IMR-90 (cell line): ENCODE measurements around the gene TCFL5. TPM values are rescaled to one million over a fixed set of nuclear protein-coding genes. Genes with fewer than 3 reads are reported as not detected.

Experiments used
- ATAC-seq: fragments of 200-7000 bp; cut with Tn5 transposase; 2 replicates; pipeline ENCODE4 v1.9.1; 2020; ENCODE audit warnings: low read depth, mild to moderate bottlenecking, moderate library complexity
- BruUV-seq: library from RNA; stranded (reverse); fragments of 400-500 nt; replicated peaks from 2 replicates; lab custom pipeline; 2021; lab: Mats Ljungman, UMichigan
- CTCF ChIA-PET: fragments of 300-600 bp; formaldehyde crosslinking; extraction: SDS; loops from one replicate; lab custom pipeline; 2021; ENCODE audit warnings: antibody characterized with exemption; lab: Yijun Ruan, JAX
- POLR2A ChIA-PET: fragments of 300-600 bp; sonication (Branson Sonifier 250); formaldehyde crosslinking; loops from one replicate; lab custom pipeline; 2022; ENCODE audit warnings: antibody characterized with exemption; ENCODE audit not compliant: unreplicated experiment; lab: Charles Lee
- DNase-seq: peaks from one replicate; pipeline ENCODE4 v3.0.0; 2013
- H2AFZ ChIP-seq: replicated peaks from 2 replicates; pipeline ENCODE3; 2013; ENCODE audit warnings: low read length, mild to moderate bottlenecking; ENCODE audit not compliant: poor library complexity
- H2AK5ac ChIP-seq: 2 replicates; pipeline ENCODE4 v1.6.1; 2013; ENCODE audit warnings: low read depth, low read length, inconsistent platforms
- H2AK9ac ChIP-seq: replicated peaks from 2 replicates; pipeline ENCODE3; 2013; ENCODE audit warnings: mild to moderate bottlenecking, low read depth, low read length, moderate library complexity; ENCODE audit not compliant: poor library complexity
- H2BK120ac ChIP-seq: 2 replicates; pipeline ENCODE4 v1.6.1; 2013; ENCODE audit warnings: low read depth, low read length, inconsistent platforms
- H2BK15ac ChIP-seq: 3 replicates; pipeline ENCODE4 v1.6.1; 2013; ENCODE audit warnings: low read depth, low read length, inconsistent platforms
- H2BK20ac ChIP-seq: 2 replicates; pipeline ENCODE4 v1.6.1; 2013; ENCODE audit warnings: low read depth, mild to moderate bottlenecking, inconsistent platforms, low read length, moderate library complexity
- H2BK5ac ChIP-seq: 2 replicates; pipeline ENCODE4 v1.6.1; 2013; ENCODE audit warnings: mild to moderate bottlenecking, low read depth, low read length, inconsistent platforms; ENCODE audit not compliant: poor library complexity, severe bottlenecking
- H3K14ac ChIP-seq: replicated peaks from 2 replicates; pipeline ENCODE4 v1.6.1; 2013; ENCODE audit warnings: low read depth, low read length, inconsistent platforms
- H3K18ac ChIP-seq: 2 replicates; pipeline ENCODE4 v1.6.1; 2013; ENCODE audit warnings: low read depth, low read length, control low read depth
- H3K23ac ChIP-seq: 2 replicates; pipeline ENCODE4 v1.6.1; 2013; ENCODE audit warnings: low read depth, low read length, inconsistent platforms
- H3K27ac ChIP-seq: 2 replicates; pipeline ENCODE4 v1.5.1; 2013; ENCODE audit warnings: mild to moderate bottlenecking, control low read depth, low read length; ENCODE audit not compliant: insufficient read depth
- H3K27me3 ChIP-seq: 2 replicates; pipeline ENCODE4 v1.6.1; 2013; ENCODE audit warnings: low read length; ENCODE audit not compliant: control insufficient read depth, insufficient read depth
- H3K36me3 ChIP-seq: 2 replicates; pipeline ENCODE4 v1.6.1; 2013; ENCODE audit warnings: low read length, mixed read lengths; ENCODE audit not compliant: control insufficient read depth, insufficient read depth
- H3K4ac ChIP-seq: 2 replicates; pipeline ENCODE4 v1.6.1; 2013; ENCODE audit warnings: low read depth, low read length, inconsistent platforms
- H3K4me1 ChIP-seq: 2 replicates; pipeline ENCODE4 v1.6.1; 2013; ENCODE audit warnings: low read length, mixed read lengths; ENCODE audit not compliant: control insufficient read depth, insufficient read depth
- H3K4me2 ChIP-seq: 2 replicates; pipeline ENCODE4 v1.6.1; 2013; ENCODE audit warnings: low read depth, mild to moderate bottlenecking, control low read depth, low read length, moderate library complexity
- H3K4me3 ChIP-seq: 2 replicates; pipeline ENCODE4 v1.5.1; 2013; ENCODE audit warnings: low read depth, mild to moderate bottlenecking, control low read depth, low read length, moderate library complexity; ENCODE audit not compliant: insufficient read depth
- H3K56ac ChIP-seq: 2 replicates; pipeline ENCODE4 v1.6.1; 2013; ENCODE audit warnings: low read length, inconsistent platforms; ENCODE audit not compliant: insufficient read depth; ENCODE audit errors: extremely low read depth
- H3K79me1 ChIP-seq, 2 experiments: 2 replicates each; pipeline ENCODE4 v1.6.1; 2013; ENCODE audit warnings: low read length in 2 of 2, inconsistent platforms in 1 of 2, low read depth in 1 of 2
- H3K9ac ChIP-seq: 2 replicates; pipeline ENCODE4 v1.6.1; 2013; ENCODE audit warnings: low read depth, low read length, control low read depth
- H3K9me1 ChIP-seq: 2 replicates; pipeline ENCODE4 v1.6.1; 2013; ENCODE audit warnings: low read length, inconsistent platforms; ENCODE audit not compliant: insufficient read depth
- H3K9me3 ChIP-seq: 2 replicates; pipeline ENCODE4 v1.6.1; 2013; ENCODE audit warnings: low read length; ENCODE audit not compliant: control insufficient read depth, insufficient read depth
- H4K20me1 ChIP-seq: 2 replicates; pipeline ENCODE4 v1.6.1; 2013; ENCODE audit warnings: low read length, inconsistent platforms; ENCODE audit not compliant: insufficient read depth
- H4K5ac ChIP-seq: 2 replicates; pipeline ENCODE4 v1.6.1; 2013; ENCODE audit warnings: mild to moderate bottlenecking, low read depth, low read length, control low read depth
- H4K8ac ChIP-seq, 2 experiments: 2 replicates each; pipeline ENCODE4 v1.6.1; 2013; ENCODE audit warnings: low read depth in 2 of 2, low read length in 2 of 2, control low read depth in 1 of 2, inconsistent platforms in 1 of 2
- H4K91ac ChIP-seq: 2 replicates; pipeline ENCODE4 v1.6.1; 2013; ENCODE audit warnings: low read depth, low read length, inconsistent platforms; ENCODE audit not compliant: insufficient read depth
- BHLHE40 ChIP-seq: fragments of 150-350 bp; IDR thresholded peaks from 2 replicates; pipeline ENCODE4 v1.6.1; 2016; ENCODE audit warnings: mild to moderate bottlenecking, low read depth, low read length
- CHD1 ChIP-seq: IDR thresholded peaks from 2 replicates; pipeline ENCODE4 v1.6.1; 2012; ENCODE audit warnings: low read depth, low read length, improper control_type of control experiment
- FOS ChIP-seq: fragments of 150-350 bp; IDR thresholded peaks from 2 replicates; pipeline ENCODE4 v1.6.1; 2016; ENCODE audit warnings: low read depth, low read length
- POLR2A ChIP-seq: IDR thresholded peaks from 2 replicates; pipeline ENCODE4 v1.6.1; 2012; ENCODE audit warnings: mild to moderate bottlenecking, low read depth, low read length
- RAD21 ChIP-seq: IDR thresholded peaks from 2 replicates; pipeline ENCODE4 v1.6.1; 2012; ENCODE audit warnings: low read length, improper control_type of control experiment
- SMC3 ChIP-seq: fragments of 150-350 bp; IDR thresholded peaks from 2 replicates; pipeline ENCODE4 v1.6.1; 2016; ENCODE audit warnings: low read depth, mild to moderate bottlenecking, antibody characterized with exemption, low read length, moderate library complexity
- WGBS, 2 experiments: methylation state at CpG; one replicate each; pipeline versions ENCODE4 v1.1.5 to v1.1.7; 2013; ENCODE audit warnings: missing lambda C conversion rate in 2 of 2; ENCODE audit not compliant: insufficient read length in 1 of 2; ENCODE audit errors: extremely low coverage in 2 of 2; 5-methylcytosine and 5-hydroxymethylcytosine counted together
- dilution Hi-C: fragments of 300-500 bp; cut with HindIII; formaldehyde crosslinking; loops from one replicate; pipeline ENCODE4 v1.14.3; 2018; ENCODE audit warnings: low sequenced_read_pairs; ENCODE audit not compliant: unreplicated experiment
- in situ Hi-C: fragments of 300-500 bp; cut with MboI; formaldehyde crosslinking; loops from 3 replicates; pipeline ENCODE4 v1.14.3; 2019; ENCODE audit warnings: low sequenced_read_pairs, inconsistent platforms, mixed read lengths
- intact Hi-C: fragments of 100-400 bp; cut with micrococcal nuclease; formaldehyde crosslinking; loops from 2 replicates; pipeline ENCODE4 v1.10.0; 2022
- polyA plus RNA-seq, 3 experiments: library from polyadenylated mRNA; depleted of rRNA; stranded (reverse); fragments of >200 nt; gene quantifications; 2 replicates each; pipeline ENCODE4 v1.2.3, GENCODE V29; 2012; ENCODE audit warnings: low replicate concordance in 1 of 3
- total RNA-seq: library from RNA; depleted of rRNA; stranded (reverse); fragments of >200 nt; gene quantifications from 2 replicates; pipeline ENCODE4 v1.2.3, GENCODE V29; 2012
- TF ChIP-seq, protein P1 (sequence below): conservative IDR thresholded peaks from 2 replicates; pipeline ENCODE4 v1.5.1; 2012; ENCODE audit warnings: mild to moderate bottlenecking, low read depth, low read length, improper control_type of control experiment

Gene TCFL5
- total and polyA plus RNA-seq, 2 of the 4 experiments (the other 2 are of a cell fraction), result 6.0 to 8.2 TPM

- no peaks in the 10 kb centered on the region for H4K20me1 ChIP-seq
- DNase-seq (peak; percentile 11), ATAC-seq (no peak; the same call in 1 of the 2 replicates)
- H3K4me2 ChIP-seq, result no peak overlapping the region
- H3K18ac ChIP-seq, result no peak overlapping the region
- no peak overlapping the region for H3K4ac ChIP-seq
- H3K4me1 ChIP-seq, result peaks cover 14% of the 10 kb centered on the region
- H2BK5ac ChIP-seq, result no peak overlapping the region
- H3K27me3 ChIP-seq, result no peaks in the 10 kb centered on the region
- no peak overlapping the region for H2AK9ac ChIP-seq
- intact Hi-C loops (no loop called here), in situ Hi-C loops (no loop called here), dilution Hi-C loops (no loop called here)
- H2BK20ac ChIP-seq, result no peak overlapping the region
- H3K9ac ChIP-seq, result no peak overlapping the region
- H2AFZ ChIP-seq, result peak overlapping the region; percentile 33
- no peaks in the 10 kb centered on the region for H3K36me3 ChIP-seq
- no peak overlapping the region for H2BK15ac ChIP-seq
- H3K23ac ChIP-seq, result no peak overlapping the region
- H3K9me1 ChIP-seq, result no peaks in the 10 kb centered on the region
- no peak overlapping the region for H3K4me3 ChIP-seq
- WGBS, 2 experiments, result 96% methylated on average over 9 of the region's 24 CpGs; no CpG with 5 or more reads in 1 of the 2 experiments
- no peaks in the 10 kb centered on the region for H3K79me1 ChIP-seq
- H3K27ac ChIP-seq, result no peak overlapping the region
- POLR2A ChIA-PET, result no interaction called here
- H4K91ac ChIP-seq, result no peak overlapping the region
- H3K9me3 ChIP-seq, result no peaks in the 10 kb centered on the region
- no peak overlapping the region for H2BK120ac ChIP-seq
- H4K5ac ChIP-seq, result no peak overlapping the region
- no peak overlapping the region for H4K8ac ChIP-seq
- CTCF ChIA-PET, result no interaction called here
- peak; percentile 15; the same call in 1 of the 2 replicates for TF ChIP-seq SMC3
- TF ChIP-seq POLR2A, result no peak
- TF ChIP-seq, protein P1, sequence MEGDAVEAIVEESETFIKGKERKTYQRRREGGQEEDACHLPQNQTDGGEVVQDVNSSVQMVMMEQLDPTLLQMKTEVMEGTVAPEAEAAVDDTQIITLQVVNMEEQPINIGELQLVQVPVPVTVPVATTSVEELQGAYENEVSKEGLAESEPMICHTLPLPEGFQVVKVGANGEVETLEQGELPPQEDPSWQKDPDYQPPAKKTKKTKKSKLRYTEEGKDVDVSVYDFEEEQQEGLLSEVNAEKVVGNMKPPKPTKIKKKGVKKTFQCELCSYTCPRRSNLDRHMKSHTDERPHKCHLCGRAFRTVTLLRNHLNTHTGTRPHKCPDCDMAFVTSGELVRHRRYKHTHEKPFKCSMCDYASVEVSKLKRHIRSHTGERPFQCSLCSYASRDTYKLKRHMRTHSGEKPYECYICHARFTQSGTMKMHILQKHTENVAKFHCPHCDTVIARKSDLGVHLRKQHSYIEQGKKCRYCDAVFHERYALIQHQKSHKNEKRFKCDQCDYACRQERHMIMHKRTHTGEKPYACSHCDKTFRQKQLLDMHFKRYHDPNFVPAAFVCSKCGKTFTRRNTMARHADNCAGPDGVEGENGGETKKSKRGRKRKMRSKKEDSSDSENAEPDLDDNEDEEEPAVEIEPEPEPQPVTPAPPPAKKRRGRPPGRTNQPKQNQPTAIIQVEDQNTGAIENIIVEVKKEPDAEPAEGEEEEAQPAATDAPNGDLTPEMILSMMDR, result peak; percentile 38
- TF ChIP-seq CHD1, result no peak
- TF ChIP-seq FOS, result no peak
- no peak for TF ChIP-seq BHLHE40
- TF ChIP-seq RAD21, result peak; percentile 51
- H3K14ac ChIP-seq, result no peak overlapping the region
- BruUV-seq, result no TSS peak
- 0 out of 2 replicates have a peak overlapping the region, but pooled peaks have one; percentile 12 for H2AK5ac ChIP-seq
- H3K56ac ChIP-seq, result no peak overlapping the region
Measured at GRCh38 chr20:62822788-62823651, 38.6 kb downstream of the TCFL5 start.
